ENCODE measurements around the gene NBPF4.

The NBPF4 gene

GRCh38 chr1:108190001-108190634 lies 53.8 kb downstream of the NBPF4 start:
- H3K27ac ChIP-seq: no peak overlapping the region
- no peak for TF ChIP-seq CTCF (conservative IDR thresholded peaks at IDR 0.05)

- no peak for TF ChIP-seq CTCF (conservative IDR thresholded peaks at IDR 0.05)
- no peak overlapping the region for H3K27ac ChIP-seq
Observed at GRCh38 chr1:108188801-108189200, 55.1 kb downstream of the NBPF4 start.

GRCh38 chr1:108182959-108183700 lies 60.7 kb downstream of the NBPF4 start:
- H3K27ac ChIP-seq: no peak overlapping the region
- no peak for TF ChIP-seq CTCF (conservative IDR thresholded peaks at IDR 0.05)

- no peak overlapping the region for H3K27ac ChIP-seq
- no peak for TF ChIP-seq CTCF (conservative IDR thresholded peaks at IDR 0.05)
Observed at GRCh38 chr1:108179018-108179417, 64.9 kb downstream of the NBPF4 start.

Measured in VCaP (cell line).